HCT116 (cell line): ENCODE results near the gene TPM2. TPM values are rescaled to one million over a fixed set of nuclear protein-coding genes. Genes with fewer than 3 reads are reported as not detected.

Experiments
- ATAC-seq: fragments of 200-7000 bp; cut with Tn5 transposase; 2 replicates; pipeline ENCODE4 v1.9.1; 2020; ENCODE audit warnings: mild to moderate bottlenecking, moderate library complexity
- BruUV-seq: library from RNA; stranded (reverse); fragments of 400-500 nt; replicated peaks from 2 replicates; lab custom pipeline; 2021; lab: Mats Ljungman, UMichigan
- CTCF ChIA-PET: fragments of 300-600 bp; sonication (Branson Sonifier 250); formaldehyde crosslinking; loops from one replicate; lab custom pipeline; 2021; ENCODE audit warnings: antibody characterized with exemption; lab: Charles Lee
- POLR2A ChIA-PET: fragments of 300-600, 350-600 bp; sonication (Branson Sonifier 250); formaldehyde crosslinking; loops from one replicate; lab custom pipeline; 2021; ENCODE audit warnings: antibody characterized with exemption; lab: Charles Lee
- RAD21 ChIA-PET, 2 experiments: fragments of 300-600 bp; sonication (Branson Sonifier 250); formaldehyde crosslinking; loops; one replicate each; lab custom pipeline; 2023; ENCODE audit warnings: low total read pairs in 2 of 2; ENCODE audit not compliant: uncharacterized antibody in 2 of 2, unreplicated experiment in 2 of 2, low non-redundant PET in 1 of 2; lab: Charles Lee
- DNase-seq: peaks from one replicate; pipeline ENCODE4 v3.0.0-alpha.2; 2010; ENCODE audit warnings: low read depth, low spot score
- H2AFZ ChIP-seq: fragments of 200-600 bp; shearing (Covaris generic), sonication (generic); 2 replicates; pipeline ENCODE4 v1.6.1; 2017; ENCODE audit warnings: low read depth, mixed run types, mixed read lengths, antibody characterized with exemption, low read length; ENCODE audit not compliant: poor library complexity, severe bottlenecking
- H3K27ac ChIP-seq: 2 replicates; pipeline ENCODE4 v1.5.1; 2012; ENCODE audit warnings: low read depth, low read length
- H3K27me3 ChIP-seq: fragments of 200-600 bp; sonication (generic); 2 replicates; pipeline ENCODE4 v1.6.1; 2016; ENCODE audit warnings: mixed run types, low read length, mixed read lengths; ENCODE audit not compliant: insufficient read depth
- H3K36me3 ChIP-seq, 2 experiments: fragments of 200-500 bp in 1 of 2; fragments of 200-600 bp in 1 of 2; sonication (Bioruptor generic) in 1 of 2; sonication (generic) in 1 of 2; 2 replicates each; pipeline versions ENCODE4 v1.5.1 to v1.6.1; 2014 to 2016; ENCODE audit warnings: low read length in 2 of 2, inconsistent platforms in 1 of 2, mixed read lengths in 1 of 2, mixed run types in 1 of 2; ENCODE audit not compliant: insufficient read depth in 2 of 2, control insufficient read depth in 1 of 2
- H3K4me1 ChIP-seq, 2 experiments: fragments of 200-600 bp in 1 of 2; sonication (generic) in 1 of 2; 2 replicates each; pipeline versions ENCODE4 v1.5.1 to v1.6.1; 2012 to 2017; ENCODE audit warnings: low read length in 2 of 2, inconsistent platforms in 1 of 2, mild to moderate bottlenecking in 1 of 2, mixed read lengths in 1 of 2, mixed run types in 1 of 2, moderate library complexity in 1 of 2; ENCODE audit not compliant: insufficient read depth in 2 of 2, control insufficient read depth in 1 of 2
- H3K4me2 ChIP-seq: fragments of 200-600 bp; sonication (generic); 2 replicates; pipeline ENCODE4 v1.6.1; 2017; ENCODE audit warnings: mixed run types, low read length, mixed read lengths
- H3K4me3 ChIP-seq, 2 experiments: fragments of 200-600 bp in 1 of 2; sonication (generic) in 1 of 2; replicated peaks in 1 of 2; 2 replicates each; pipeline ENCODE4 v1.5.1; 2011 to 2016; ENCODE audit warnings: low read length in 2 of 2, control low read depth in 1 of 2, low read depth in 1 of 2, mild to moderate bottlenecking in 1 of 2, mixed read lengths in 1 of 2, mixed run types in 1 of 2
- H3K79me2 ChIP-seq: fragments of 200-600 bp; sonication (generic); 2 replicates; pipeline ENCODE4 v1.6.1; 2017; ENCODE audit warnings: mild to moderate bottlenecking, mixed run types, low read length, moderate library complexity, mixed read lengths; ENCODE audit not compliant: insufficient read depth
- H3K9ac ChIP-seq: fragments of 200-600 bp; sonication (generic); 2 replicates; pipeline ENCODE4 v1.6.1; 2016; ENCODE audit warnings: low read length, mixed read lengths
- H3K9me2 ChIP-seq: fragments of 200-600 bp; sonication (generic), shearing (Covaris generic); 2 replicates; pipeline ENCODE4 v1.6.1; 2017; ENCODE audit warnings: mixed run types, mild to moderate bottlenecking, moderate library complexity; ENCODE audit not compliant: insufficient read depth
- H3K9me3 ChIP-seq, 2 experiments: fragments of 200-500 bp in 1 of 2; fragments of 200-600 bp in 1 of 2; sonication (Bioruptor generic) in 1 of 2; sonication (generic) in 1 of 2; 2 replicates each; pipeline ENCODE4 v1.6.1; 2014 to 2017; ENCODE audit warnings: low read length in 2 of 2, mixed read lengths in 2 of 2, inconsistent platforms in 1 of 2, low read depth in 1 of 2, mild to moderate bottlenecking in 1 of 2, mixed run types in 1 of 2, moderate library complexity in 1 of 2; ENCODE audit not compliant: control insufficient read depth in 1 of 2, insufficient read depth in 1 of 2
- H4K20me1 ChIP-seq: fragments of 200-600 bp; sonication (generic), shearing (Covaris generic); 2 replicates; pipeline ENCODE4 v1.6.1; 2017; ENCODE audit warnings: mixed run types, mild to moderate bottlenecking, moderate library complexity; ENCODE audit not compliant: insufficient read depth
- CTCF ChIP-seq, 3 experiments: fragments of 200-600 bp in 1 of 3; sonication (generic) in 1 of 3; IDR thresholded peaks in 2 of 3; conservative IDR thresholded peaks in 1 of 3; 2 replicates each; pipeline ENCODE4 v1.5.1; 2012 to 2017; ENCODE audit warnings: low read depth in 2 of 3, low read length in 2 of 3, antibody characterized with exemption in 1 of 3, borderline replicate concordance in 1 of 3, control low read depth in 1 of 3, mild to moderate bottlenecking in 1 of 3, mixed read lengths in 1 of 3, mixed run types in 1 of 3, moderate library complexity in 1 of 3; ENCODE audit not compliant: insufficient read depth in 1 of 3
- EZH2phosphoT487 ChIP-seq: fragments of 200-600 bp; IDR thresholded peaks from 2 replicates; pipeline ENCODE4 v1.6.1; 2018; ENCODE audit warnings: antibody characterized with exemption, borderline replicate concordance
- MAX ChIP-seq: IDR thresholded peaks from 2 replicates; pipeline ENCODE4 v1.6.1; 2012
- POLR2A ChIP-seq: IDR thresholded peaks from 2 replicates; pipeline ENCODE4 v1.7.0; 2011; ENCODE audit warnings: borderline replicate concordance; ENCODE audit not compliant: insufficient read depth, insufficient read length; ENCODE audit errors: extremely low read depth
- POLR2AphosphoS5 ChIP-seq: IDR thresholded peaks from 2 replicates; pipeline ENCODE4 v1.6.1; 2011; ENCODE audit warnings: mild to moderate bottlenecking, low read depth, low read length, moderate library complexity
- RAD21 ChIP-seq: IDR thresholded peaks from 2 replicates; pipeline ENCODE4 v1.6.1; 2012; ENCODE audit warnings: low read depth, mild to moderate bottlenecking
- YY1 ChIP-seq: IDR thresholded peaks from 2 replicates; pipeline ENCODE4 v1.6.1; 2011; ENCODE audit warnings: low read length, low read depth, moderate library complexity, mild to moderate bottlenecking; ENCODE audit not compliant: insufficient replicate concordance; ENCODE audit errors: extremely low read depth
- ZNF274 ChIP-seq: fragments of 200-500 bp; sonication (Bioruptor generic); IDR thresholded peaks from 2 replicates; pipeline ENCODE4 v1.6.1; 2014; ENCODE audit warnings: mild to moderate bottlenecking, low read depth, low read length, inconsistent platforms
- intact Hi-C: fragments of 100-400 bp; cut with micrococcal nuclease; formaldehyde crosslinking; loops from 2 replicates; pipeline ENCODE4 v1.10.0; 2022
- total RNA-seq: library from RNA; stranded (reverse); gene quantifications from one replicate; pipeline ENCODE4 v1.2.1, GENCODE V29; 2021; ENCODE audit not compliant: unreplicated experiment

TPM2 gene
- total RNA-seq, 1 experiment from 2014 or later = 278 TPM

GRCh38 chr9:35716230-35716629 is 26.5 kb upstream of the TPM2 start:
- CTCF ChIA-PET = interaction anchor here (1.0 kb wide), 1 partner anchor 20 kb away, joined by 3 read pairs; no protein-coding TSS in a partner anchor
- POLR2A ChIA-PET = no interaction called here
- Histone ChIP-seq H3K9ac (no peak overlapping the region), H3K9me3 (no peaks in the 10 kb centered on the region), H3K4me2 (no peak overlapping the region), H3K4me1 (no peaks in the 10 kb centered on the region), H3K27ac (no peak overlapping the region), H3K9me2 (no peaks in the 10 kb centered on the region), H3K27me3 (no peaks in the 10 kb centered on the region), H2AFZ (no peak overlapping the region), H3K36me3 (peaks cover 75 to 77% of the 10 kb centered on the region in 2 experiments), H4K20me1 (no peaks in the 10 kb centered on the region), H3K4me3 (no peak overlapping the region), H3K79me2 (no peaks in the 10 kb centered on the region)
- ATAC-seq (0 out of 2 replicates have a peak, but pooled peaks have one; percentile 41), DNase-seq (no peak)
- RAD21 ChIA-PET = interaction anchor here in 1 of 2 experiments (0.6 kb wide), 1 partner anchor 209 kb away, joined by 5 read pairs; no protein-coding TSS in a partner anchor
- intact Hi-C loops = no loop called here
- BruUV-seq = no TSS peak
- TF ChIP-seq ZNF274 (no peak), POLR2AphosphoS5 (no peak), EZH2phosphoT487 (no peak), CTCF (IDR thresholded peaks at IDR 0.05 in 2 of 3, conservative IDR thresholded peaks at IDR 0.05 in 1 of 3; ENCODE audit: borderline replicate concordance in 1 of 3, insufficient read depth in 1 of 3, low read depth in 2 of 3, low read length in 2 of 3) (no peak), RAD21 (peak; percentile 8; the same call in 1 of the 2 replicates), MAX (no peak), YY1 (no peak), POLR2A (no peak)
